HG03354 (cell line): ENCODE measurements around the gene DLG5.

Experiments
- ATAC-seq: cut with Tn5 transposase; IDR thresholded peaks from one replicate; pipeline ENCODE4 v1.9.1; 2021; ENCODE audit warnings: mild to moderate bottlenecking; ENCODE audit not compliant: unreplicated experiment, poor library complexity, severe bottlenecking

The DLG5 gene

DNA sequence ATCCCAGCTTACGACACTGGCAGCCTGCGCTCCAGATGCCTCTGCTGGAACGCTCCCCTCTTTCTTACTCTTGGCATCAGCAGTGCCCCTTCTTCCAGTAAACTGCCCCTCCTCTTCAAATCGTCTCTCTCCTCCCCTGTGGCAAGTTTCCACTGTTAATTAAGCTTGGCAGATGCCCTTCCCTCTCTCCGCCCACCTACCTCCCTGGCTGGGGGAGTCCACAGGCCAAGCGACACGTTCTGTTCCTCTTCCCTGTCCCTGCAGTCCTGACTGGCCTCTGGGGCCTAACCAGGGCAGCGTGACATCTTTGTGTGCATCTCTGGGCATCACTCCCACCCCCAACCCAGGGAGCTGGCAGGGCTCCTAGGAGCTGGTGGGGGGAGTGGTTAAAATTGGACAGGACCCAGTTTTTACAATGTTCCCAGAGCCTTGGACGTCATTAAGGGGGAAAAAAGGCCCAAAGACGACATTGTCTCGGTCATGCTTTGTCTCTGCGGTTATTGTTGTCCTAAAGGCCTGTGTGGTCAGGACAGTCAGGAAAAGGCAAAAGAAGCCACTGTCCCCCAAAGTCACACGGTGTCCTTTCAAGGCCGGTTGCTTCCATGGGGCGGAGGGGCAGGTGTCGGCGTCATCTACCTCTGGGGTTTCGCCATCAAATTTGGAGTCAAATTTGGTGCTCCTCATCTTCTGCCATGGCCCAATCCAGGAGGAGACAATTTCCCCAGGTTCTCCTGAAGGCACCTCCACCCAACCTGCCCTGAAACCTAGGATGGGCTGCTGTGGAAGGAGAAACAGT, 54.2 kb downstream of the DLG5 start:
- ATAC-seq: no peak

DNA sequence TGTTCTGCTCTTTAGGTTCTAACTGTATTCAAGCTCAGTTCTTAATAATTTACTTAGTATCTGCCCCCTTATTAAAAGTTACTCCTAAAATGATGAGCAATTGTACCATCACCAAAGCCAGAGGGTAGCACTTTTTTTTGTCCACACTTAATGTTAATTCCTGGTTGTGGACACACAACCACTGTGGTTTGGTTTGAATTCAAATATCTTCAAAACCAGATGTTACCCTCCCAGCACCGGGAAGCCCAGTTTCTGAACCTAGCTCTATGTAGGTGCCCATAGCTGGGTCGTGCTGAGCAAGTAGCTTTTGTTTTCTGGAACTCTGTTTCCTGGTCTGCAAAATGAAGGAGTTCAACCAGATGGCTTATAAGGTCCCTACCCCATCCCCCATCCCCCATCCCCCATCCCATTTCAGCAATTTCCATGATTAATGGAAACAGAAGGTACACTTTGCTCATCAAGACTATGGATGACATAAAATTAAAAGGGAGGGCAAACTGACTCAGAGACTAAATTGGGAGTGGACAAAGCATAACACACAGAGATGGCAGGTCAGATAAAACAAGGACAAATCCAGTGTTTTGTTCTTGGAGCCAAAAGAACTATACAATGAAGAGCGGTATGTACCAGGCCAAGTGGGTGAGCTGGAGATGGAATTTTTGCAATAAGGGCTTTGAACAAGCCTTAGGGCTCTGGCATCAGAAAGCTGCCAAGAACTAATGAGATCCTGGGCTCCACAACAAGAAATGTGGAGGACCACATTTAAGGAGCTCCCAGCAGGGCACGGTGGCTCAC, 56.7 kb downstream of the DLG5 start:
- no peak for ATAC-seq

DNA sequence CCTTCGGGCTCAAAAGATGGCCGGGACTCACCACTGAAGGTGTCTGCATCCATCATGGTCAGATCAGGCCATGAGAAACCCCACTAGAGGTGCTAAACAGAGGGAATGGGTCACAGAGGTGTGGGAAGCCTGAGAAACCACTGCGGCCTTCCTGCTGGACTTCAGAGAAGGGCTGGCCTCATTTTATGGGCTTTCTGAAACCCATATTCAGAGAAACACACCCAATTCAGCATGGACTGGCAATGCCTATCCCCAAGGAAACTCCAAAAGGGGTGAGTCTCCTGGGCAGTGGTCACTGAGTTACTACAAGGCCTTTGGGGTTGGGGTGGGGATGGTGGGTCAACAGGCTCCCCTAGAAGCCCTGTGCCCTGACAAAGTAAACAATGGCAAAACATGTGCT, 58.0 kb downstream of the DLG5 start:
- ATAC-seq: no peak

DNA sequence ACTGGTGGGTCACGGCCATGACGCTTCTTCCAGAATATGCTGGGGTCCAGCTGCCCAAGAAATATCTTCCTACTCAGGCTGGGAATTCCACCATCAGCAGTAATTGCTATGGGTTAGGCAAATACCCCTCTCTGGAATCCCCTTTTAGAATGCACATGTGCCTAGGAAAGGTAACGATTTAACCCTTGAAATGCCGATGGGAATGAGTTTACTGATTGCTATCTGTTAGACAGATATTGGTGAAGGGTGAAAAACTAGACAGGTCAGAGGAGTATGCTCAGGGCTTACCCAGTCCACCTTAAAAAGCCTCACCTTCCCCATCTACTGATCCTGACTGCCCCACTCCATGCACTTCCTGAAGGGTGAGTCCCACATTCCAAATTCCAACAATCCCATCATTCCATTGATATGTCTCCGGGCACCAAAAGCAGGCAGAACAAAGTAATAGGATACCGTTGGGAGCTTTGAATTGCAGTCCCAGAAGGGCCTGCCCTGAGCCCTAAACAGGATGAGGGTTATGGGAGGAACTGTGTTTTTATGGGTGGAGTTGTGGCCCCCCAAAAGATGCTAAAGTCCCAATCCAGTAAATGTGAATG, 59.3 kb downstream of the DLG5 start:
- ATAC-seq: no peak

DNA sequence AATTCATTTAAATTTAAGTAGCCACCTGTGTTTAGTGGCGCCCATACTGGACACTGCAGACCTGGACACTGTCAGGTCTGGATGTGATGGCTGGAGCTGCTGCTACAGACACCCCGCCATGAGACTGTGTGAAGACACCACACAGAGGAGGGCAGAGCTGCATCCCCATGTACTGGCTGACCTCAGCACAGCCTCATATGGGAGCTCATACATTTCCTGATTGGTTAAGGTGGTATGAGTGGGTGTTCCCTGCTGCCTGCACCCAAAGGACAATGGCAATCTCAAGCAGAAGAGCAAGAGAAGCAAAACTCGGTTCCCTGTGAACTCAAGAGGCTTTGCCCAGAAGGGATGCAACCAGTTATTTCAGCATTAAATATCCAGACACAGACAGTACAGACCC, 60.0 kb downstream of the DLG5 start:
- ATAC-seq: no peak

DNA sequence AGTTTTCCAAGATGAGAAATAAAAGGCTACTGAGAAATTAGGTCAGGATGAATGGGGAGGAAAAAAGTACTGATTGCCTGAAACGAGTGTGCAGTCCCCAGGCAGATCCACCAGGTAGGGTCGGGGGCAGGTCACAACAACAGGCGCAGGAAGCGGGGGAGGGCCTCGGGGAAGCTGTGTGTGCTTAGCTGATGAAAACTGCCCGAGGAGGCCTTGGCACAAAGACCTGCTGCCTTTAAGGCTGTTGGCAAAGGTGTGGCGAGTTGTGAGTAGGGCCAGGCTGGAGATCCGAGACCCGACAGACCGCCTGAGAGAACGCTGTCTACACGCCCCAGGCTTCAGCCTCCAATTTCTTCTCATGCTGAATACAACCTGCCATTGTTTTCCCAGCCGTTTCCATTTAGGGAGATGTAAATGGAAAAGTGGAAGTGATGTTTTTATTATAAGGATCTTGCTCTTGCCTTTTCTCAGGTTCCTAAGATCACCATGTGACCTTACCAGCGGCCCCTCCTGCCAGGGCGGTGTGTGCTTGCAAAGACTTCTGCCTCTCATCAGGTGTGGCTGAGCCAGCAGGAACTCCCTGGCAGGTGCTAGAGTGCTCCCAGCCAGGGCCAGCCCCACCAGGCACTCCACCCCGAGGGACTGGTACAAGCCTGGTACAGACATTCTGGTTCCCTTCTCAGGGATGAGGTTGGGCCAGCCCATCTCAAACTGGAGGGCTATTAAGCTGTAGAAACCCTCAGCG, 60.8 kb downstream of the DLG5 start:
- no peak for ATAC-seq

DNA sequence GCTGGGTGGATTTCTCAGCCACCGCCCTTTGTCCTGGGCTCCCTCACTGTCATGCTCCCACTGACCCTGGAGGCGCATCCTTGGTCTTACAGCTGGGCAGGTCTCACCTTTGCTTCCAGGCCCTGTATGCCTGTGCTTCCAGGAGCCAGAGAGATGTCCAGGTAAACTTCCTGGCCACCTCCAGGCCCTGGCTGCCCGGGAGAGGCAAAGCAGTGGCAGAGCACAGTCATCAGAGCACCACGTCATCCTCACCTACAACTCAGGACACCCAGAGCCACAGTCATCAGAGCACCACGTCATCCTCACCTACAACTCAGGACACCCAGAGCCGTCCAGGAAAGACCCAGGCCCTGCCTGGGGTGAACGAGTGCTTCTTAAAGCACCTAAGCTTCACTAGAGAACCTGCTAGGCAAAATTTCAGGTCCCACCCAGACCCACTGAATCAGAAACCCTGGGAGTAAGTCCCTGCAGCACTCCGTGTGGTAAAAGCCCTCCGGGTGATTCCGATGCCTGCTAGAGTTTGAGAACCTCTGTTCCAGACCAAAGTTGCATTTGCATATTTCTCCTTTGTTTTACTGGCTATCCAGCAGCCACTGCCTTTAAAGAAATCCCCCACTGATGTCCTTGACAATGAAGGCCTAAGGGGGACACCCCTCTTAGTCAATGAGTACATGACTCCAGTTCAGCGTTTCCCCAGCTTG, 62.3 kb downstream of the DLG5 start:
- no peak for ATAC-seq

DNA sequence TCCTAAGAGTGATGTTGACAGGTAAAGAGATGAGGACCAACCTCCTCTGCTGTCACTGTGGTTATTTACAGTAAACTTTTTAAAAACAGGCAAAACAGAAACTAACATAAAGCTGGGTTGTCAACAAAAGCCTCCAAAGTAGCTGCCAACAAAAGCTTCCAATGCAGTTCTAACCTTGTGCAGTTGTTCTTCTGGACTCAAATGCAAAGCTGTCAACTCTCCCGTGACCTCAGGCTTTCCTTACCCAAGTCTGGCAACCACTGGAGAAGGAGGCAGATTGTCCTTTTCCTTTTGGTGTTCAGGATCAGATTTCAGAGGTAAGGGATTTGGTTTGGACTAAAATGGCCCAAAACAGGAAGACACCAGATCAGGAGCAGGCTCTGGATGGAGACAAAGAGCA, 63.1 kb downstream of the DLG5 start:
- ATAC-seq: no peak

DNA sequence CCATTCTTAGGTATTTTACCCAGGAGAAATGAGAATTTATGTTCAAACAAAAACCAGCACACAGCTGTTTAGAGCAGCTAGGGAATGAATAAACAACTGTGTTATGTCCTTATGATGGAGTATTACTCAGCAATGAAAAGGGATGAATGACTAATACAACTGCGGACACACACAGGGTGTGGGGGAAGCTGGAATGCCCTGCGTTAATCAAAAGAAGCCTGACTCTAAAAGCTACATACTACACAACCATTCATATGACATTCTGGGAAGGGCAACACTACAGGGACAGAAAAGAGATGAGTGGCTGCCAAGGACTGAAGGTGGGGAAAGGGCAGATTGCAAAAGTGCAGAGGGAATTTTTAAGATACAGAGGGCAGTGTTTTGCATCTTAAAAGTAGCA, 64.0 kb downstream of the DLG5 start:
- ATAC-seq: no peak

DNA sequence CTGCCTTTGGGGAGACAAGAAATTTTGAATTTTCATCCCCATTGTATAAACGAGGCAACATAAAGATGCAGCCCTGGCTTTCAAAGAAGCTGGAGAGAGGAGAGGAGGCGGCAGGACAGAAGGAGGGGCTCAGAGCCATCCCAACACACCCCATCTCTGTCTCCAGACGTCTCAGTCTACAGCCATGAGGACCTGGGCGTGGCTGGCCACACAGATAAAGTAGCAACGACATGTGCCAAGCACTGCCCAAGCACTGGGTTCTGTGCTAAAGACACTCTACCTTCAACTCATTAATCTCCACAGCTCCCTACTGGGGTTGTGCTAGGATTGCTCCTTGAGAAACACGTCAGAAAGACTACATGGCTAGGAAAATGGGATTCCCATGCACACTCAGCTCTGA, 65.2 kb downstream of the DLG5 start:
- ATAC-seq: no peak

DNA sequence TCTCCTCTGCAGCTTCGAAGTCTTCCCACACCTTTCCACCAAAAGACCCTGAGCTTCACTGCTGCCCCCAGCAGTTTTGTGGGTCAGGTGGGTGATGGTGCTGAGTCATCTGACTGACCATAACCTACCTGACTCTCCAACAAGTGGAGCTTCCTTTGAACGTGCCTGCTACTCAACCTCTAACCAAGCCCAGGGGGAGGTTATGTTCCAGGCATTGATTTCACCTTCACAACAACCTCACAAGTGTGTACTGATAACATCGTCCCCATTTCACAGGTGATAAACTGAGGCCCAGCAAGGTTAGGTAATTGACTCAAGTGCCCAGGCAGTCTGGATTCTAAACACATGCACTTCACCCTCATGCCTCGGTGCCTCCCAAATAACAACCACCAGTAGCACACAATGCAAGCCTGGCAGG, 66.7 kb downstream of the DLG5 start:
- no peak for ATAC-seq

DNA sequence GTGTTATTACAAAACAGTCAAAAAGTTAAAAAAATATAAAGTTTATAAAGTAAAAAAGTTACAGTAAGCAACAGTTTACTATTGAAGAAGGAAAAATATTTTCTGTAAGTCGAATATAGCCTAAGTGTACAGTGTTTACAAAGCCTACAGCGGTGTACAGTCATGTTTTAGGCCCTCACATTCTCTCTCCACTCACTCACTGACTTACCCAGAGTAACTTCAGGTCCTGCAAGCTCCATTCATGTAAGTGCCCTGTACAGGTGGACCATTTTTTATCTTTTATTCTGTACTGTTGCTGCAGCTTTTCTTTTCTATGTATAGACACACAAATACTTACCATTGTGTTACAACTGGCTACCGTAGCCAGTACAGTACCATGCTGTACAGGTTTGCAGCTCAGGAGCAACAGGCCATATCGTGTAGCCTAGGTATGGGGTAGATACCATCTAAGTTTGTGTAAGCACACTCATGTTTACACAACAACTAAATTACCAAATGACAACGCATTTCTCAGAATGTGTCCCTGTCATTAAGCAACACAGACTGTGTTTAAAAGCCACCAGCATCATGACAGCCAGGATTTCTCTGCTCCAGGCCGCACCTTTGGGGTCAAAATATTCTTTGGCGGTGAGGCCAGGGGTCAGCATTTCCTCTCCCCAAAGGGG, 67.2 kb downstream of the DLG5 start:
- no peak for ATAC-seq

DNA sequence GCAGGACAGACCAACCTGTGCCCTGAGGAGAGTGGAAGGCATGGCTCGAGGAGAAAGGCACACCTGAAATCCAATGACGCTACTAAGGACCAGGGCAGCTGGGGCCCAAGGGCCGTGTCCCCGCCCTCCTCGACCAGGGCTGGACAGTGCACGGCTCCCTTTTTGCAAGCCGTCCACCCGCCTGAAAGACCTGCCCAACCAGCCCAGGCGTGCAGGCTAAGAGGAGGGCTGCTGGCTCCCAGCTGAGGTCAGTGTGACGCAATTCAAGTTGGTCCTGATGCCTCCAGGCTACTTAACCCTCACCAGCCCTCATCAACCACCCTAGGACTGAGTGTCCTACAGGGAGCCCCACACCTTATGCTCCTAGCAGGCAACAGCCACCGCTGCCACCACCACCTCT, 69.3 kb downstream of the DLG5 start:
- no peak for ATAC-seq

DNA sequence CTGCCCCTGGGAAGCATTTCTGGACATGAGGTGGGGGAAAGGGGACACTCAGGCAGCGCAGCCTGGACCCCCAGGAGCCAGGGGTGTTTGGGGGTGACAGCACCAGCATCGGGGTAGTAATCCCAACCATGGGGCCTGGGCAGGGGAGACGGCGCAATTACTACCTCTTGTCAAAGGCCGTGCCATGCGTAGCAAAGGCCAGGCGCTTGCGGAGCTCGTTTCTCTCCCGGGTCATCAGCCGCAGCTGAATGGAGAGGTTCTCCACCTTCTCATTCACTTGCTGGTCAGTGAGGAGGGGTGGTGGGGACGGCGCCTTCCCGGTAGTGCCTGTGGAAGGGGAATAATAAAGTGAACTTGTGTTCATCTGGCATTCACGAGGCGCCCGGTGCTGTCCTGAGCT, 70.0 kb downstream of the DLG5 start:
- ATAC-seq: no peak

DNA sequence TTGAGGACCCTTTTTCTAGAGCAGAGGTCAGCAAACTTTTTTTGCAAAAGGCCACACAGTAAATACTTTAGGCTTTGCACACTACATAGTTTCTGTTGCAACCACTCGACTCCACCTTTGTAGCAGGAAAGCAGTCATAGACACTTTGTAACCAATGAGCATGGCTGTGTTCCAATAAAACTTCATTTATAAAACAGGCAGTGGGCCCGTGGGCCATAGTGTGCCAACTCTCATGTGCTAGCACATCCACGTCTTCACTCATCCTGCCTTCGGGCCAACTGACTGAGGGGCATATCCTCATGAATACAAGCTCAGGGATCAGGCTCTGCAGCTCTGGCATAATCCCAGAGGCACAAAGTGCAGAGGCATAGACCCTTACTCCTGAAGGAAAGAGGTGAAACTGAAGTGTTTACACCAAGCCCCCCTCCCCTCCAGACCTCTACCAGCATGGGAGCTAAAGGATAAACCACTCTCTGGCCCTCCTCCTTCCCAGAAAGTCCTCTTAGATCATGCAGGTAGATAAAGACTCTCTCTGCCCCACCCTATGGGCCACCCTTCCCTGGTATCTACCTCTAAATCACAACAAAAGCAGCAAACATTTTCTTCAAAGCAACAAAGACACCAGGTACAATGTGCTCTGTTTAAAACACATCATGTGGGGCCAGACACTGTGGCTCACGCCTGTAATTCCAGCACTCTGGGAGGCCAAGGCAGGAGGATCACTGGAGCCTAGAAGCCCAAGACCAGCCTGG, 71.0 kb downstream of the DLG5 start:
- ATAC-seq: no peak

DNA sequence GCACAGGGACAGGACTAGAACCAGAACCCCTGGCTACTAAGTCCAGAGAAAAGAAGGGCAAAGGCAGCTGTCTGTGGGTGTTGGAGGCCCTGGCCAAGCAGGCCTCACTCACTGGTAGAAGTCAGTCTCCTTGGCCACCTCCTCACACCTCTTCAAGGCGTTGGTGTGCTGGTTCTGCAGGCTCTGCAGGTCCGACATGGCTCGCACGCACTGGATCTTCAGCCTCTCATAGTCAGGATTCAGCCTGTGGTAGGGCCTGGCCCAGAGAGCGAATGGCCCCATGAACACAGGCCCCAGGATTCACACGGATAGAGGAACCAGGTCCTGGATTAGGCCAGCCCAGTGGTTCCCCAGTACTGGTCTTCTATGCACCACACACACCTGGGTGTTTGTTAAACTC, 72.4 kb downstream of the DLG5 start:
- no peak for ATAC-seq

DNA sequence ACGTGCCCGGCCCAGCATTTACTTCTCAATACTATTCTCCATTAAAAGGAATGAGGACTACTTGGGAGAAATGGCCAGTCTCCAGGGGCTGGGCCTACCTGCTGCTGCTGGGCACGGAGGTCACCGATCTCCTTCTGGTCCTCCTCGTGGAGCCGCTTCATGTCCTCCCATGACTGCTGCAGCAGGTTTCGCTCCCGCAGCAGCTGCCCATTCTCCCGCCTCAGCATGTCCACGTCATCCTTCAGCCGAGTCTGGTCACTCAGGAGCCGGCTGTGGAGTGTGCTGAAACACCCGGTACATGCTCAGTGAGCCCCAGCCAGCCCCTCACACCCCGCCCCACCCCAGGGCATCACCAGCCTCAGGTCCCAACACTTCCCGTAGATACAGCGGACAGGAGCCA, 73.3 kb downstream of the DLG5 start:
- ATAC-seq: no peak

DNA sequence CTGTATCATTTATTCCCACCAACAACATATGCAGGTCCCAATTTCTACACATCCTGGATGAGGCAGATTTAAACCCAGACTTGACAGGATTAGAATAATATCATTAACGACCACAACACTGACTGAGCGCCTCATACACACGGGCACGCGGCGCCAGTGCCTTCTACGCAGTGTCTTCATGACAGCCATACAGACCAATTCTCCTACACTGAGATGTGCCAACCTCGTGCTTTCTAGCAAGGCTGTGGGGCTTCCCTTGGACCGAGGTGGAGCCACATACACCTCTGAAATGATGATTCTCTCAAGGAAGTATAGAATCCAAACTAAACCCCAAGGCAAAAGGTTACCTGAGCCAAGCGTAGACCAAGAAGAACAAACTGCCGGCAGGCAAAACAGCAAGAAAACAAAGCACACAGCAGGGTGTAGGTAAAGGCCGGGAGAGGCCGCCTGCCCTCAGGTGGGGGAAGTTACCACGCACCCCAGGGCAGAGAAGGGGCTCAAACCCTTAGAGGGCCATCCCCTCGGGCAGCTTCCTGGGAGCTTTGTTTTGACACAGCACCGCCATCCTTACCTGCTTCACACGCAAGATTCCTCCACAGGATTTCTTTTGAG, 75.8 kb downstream of the DLG5 start:
- no peak for ATAC-seq
